Smooth muscle cell of bladder (primary cell): Measurements from ENCODE around the gene LIN52. TPM values are rescaled to one million over a fixed set of nuclear protein-coding genes. Genes with fewer than 3 reads are reported as not detected.

Source experiments
- total RNA-seq: library from RNA; depleted of rRNA; stranded (reverse); fragments of >200 nt; gene quantifications from 2 replicates; pipeline ENCODE4 v1.2.3, GENCODE V29; 2014

LIN52 gene
- total RNA-seq, result 7.0 and 9.8 TPM in 2 replicates

DNA sequence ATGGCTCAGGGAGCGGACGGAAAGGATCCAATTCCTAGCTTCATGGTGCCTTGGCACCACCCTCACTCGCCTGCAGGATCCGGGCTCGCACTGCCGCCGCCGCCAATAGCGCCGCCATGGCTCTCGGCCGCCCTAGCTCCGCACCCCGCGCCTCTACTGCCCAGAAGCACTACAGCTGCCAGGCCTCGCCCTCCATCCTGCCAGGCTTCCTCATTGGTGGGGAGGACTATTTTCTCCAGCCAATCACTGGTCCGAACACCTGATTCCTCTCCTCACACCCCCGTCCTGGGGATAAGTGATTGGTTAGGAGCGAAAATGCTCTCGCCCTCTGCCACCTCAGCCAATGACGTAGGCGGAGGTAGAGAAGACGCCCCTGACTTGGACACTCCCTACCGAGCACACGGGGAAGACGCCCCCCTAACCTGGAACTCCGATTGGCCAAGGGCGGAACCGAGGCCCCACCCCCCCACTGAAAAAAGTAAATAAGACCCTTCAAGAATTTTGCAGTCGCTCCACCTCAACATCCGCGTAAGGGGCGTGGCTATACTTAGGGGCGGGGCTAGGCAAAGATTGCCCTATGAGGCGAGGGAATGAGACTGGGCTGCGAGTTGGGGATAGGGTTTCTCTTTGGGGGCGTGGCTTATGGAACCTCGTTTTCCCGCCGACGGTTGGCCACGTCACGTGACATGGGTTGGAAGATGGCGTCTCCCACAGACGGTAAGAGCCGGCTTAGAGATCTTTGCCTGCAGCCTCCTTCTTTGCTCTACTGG is at the start of gene LIN52, which contains the start of gene ALDH6A1:
Gene LIN52, plus strand, starts transcription at position 680 of the 770 bp plus-strand sequence. Its CDS starts 19 bp downstream, at position 699.
Gene ALDH6A1, minus strand, starts transcription at position 177 of the 770 bp plus-strand sequence. Its CDS starts 59 bp downstream, at position 118.

DNA sequence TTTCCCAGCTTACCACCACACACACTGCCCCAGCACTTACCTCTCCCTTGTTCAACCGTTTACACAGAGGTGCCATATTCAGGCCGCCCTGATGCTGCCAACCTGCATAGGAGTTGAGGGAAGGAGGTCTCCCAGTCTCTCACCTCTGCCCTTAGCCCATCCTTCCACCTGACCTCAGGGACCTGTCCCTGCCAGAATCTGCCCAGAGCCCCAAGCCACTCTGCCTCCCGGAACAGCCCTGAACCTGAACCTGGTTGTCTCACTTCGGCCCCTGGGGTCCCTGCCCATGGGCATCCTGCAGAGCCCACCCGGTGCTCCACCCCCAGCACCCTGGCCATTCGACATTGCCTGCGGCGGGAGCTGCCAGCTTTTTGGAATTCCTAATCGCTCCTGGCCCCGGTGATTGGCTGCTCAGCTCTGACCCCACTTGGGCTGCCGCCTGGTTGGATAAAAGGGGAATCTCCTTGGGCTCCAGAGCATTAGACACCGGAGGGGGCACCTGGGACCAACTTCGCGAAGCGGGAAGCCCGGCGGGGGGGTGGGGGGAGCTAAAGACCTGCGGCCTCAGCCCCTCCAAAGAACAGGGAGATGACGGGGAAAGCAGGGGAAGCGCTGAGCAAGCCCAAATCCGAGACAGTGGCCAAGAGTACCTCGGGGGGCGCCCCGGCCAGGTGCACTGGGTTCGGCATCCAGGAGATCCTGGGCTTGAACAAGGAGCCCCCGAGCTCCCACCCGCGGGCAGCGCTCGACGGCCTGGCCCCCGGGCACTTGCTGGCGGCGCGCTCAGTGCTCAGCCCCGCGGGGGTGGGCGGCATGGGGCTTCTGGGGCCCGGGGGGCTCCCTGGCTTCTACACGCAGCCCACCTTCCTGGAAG is 154.5 kb downstream of the LIN52 start, which contains the start of gene VSX2:
Gene VSX2, plus strand, starts transcription at position 476 of the 874 bp plus-strand sequence. Its CDS starts 113 bp downstream, at position 589.

Other genes with a start within 250 kb of the LIN52 start
- 4.3 and 4.4 TPM in 2 replicates for gene PTGR2, start 233.1 kb upstream of the LIN52 start, total RNA-seq
- 69.8 and 71.8 TPM in 2 replicates for gene ZNF410, start 198.1 kb upstream of the LIN52 start, total RNA-seq
- gene FAM161B, start 134.9 kb upstream of the LIN52 start, total RNA-seq, result 2.8 TPM in 2 replicates
- gene COQ6, start 134.7 kb upstream of the LIN52 start, total RNA-seq, result 11.7 and 15.1 TPM in 2 replicates
- 8.4 TPM in 2 replicates for gene ENTPD5, start 65.7 kb upstream of the LIN52 start, total RNA-seq
- gene BBOF1, start 65.6 kb upstream of the LIN52 start, total RNA-seq, result 8.7 and 9.8 TPM in 2 replicates
- gene ALDH6A1, start 503 bp upstream of the LIN52 start, total RNA-seq, result 57.0 and 57.3 TPM in 2 replicates
- not detected in 2 replicates for gene VSX2, start 154.5 kb downstream of the LIN52 start, total RNA-seq
- gene ABCD4, start 218.0 kb downstream of the LIN52 start, total RNA-seq, result 18.3 and 21.9 TPM in 2 replicates